Measurements from ENCODE around the gene PRSS35. TPM values are rescaled to one million over a fixed set of nuclear protein-coding genes. Genes with fewer than 3 reads are reported as not detected.

Gene PRSS35
- total RNA-seq, 4 donors from 2014 or later: 0.36 TPM; not detected in 3

DNA sequence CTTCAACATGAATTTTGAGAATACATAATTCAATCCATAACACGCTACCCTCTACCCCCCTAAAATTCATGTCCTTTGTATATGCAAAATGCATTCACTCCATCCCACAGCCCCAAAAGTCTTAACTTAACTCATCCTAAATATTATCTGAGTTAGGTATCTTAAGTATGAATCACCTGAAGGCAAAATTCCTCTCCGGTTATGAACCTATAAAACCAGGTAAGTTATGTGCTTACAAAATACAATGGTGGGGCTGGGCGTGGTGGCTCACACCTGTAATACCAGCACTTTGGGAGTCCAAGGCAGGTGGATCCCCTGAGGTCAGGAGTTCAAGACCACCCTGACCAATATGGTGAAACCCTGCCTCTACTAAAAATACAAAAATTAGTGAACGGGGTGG, 23.5 kb upstream of the PRSS35 start:
- Histone ChIP-seq H3K27ac (no peak overlapping the region), H3K4me3 (no peak overlapping the region), H3K4me1 (no peaks in the 10 kb centered on the region), H3K27me3 (no peaks in the 10 kb centered on the region), H3K9me3 (no peaks in the 10 kb centered on the region), H3K36me3 (no peaks in the 10 kb centered on the region)
- in situ Hi-C loops (cut with MboI; ENCODE audit: low sequenced_read_pairs in 4 of 4) (no loop called here), intact Hi-C loops (cut with DNase I; ENCODE audit: low total_unique reads) (no loop called here)
- DNase-seq (no peak), ATAC-seq (no peak)
- TF ChIP-seq POLR2A (IDR thresholded peaks at IDR 0.05): no peak
- TF ChIP-seq, protein P1, sequence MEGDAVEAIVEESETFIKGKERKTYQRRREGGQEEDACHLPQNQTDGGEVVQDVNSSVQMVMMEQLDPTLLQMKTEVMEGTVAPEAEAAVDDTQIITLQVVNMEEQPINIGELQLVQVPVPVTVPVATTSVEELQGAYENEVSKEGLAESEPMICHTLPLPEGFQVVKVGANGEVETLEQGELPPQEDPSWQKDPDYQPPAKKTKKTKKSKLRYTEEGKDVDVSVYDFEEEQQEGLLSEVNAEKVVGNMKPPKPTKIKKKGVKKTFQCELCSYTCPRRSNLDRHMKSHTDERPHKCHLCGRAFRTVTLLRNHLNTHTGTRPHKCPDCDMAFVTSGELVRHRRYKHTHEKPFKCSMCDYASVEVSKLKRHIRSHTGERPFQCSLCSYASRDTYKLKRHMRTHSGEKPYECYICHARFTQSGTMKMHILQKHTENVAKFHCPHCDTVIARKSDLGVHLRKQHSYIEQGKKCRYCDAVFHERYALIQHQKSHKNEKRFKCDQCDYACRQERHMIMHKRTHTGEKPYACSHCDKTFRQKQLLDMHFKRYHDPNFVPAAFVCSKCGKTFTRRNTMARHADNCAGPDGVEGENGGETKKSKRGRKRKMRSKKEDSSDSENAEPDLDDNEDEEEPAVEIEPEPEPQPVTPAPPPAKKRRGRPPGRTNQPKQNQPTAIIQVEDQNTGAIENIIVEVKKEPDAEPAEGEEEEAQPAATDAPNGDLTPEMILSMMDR (IDR thresholded peaks at IDR 0.05 in 4 of 5, conservative IDR thresholded peaks at IDR 0.05 in 1 of 5): no peak

DNA sequence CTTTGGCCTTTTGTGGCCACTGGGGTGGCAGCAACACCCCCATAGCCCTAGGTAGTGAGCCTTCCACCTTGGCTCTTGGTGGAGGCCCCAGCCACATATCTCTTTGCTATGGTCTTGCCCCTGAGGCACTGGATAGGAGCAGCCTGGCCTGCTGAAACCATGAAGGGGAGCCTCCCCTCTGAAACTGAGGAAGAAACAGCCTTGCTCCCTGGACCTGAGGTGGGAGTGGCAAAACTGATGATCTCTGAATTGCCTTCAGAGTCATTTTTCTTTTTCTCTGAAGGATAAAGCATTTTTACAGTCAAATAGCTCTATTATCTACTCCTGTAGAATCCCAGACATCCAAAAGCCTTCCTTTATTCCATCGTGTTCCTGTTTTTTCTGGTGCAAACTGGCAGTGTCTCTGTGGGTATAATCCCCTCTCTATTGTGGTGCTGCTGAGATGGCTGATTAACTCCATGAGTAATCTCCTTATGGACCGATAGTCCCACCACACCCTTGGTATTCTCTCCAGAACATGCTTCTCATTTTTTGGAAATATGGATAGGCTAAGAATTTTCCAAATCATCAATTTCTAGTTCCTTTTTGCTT, 22.0 kb upstream of the PRSS35 start:
- Histone ChIP-seq H3K4me3 (no peak overlapping the region), H3K36me3 (no peaks in the 10 kb centered on the region), H3K4me1 (no peaks in the 10 kb centered on the region), H3K27me3 (no peaks in the 10 kb centered on the region), H3K9me3 (no peaks in the 10 kb centered on the region), H3K27ac (no peak overlapping the region)
- intact Hi-C loops (cut with DNase I; ENCODE audit: low total_unique reads) (no loop called here), in situ Hi-C loops (cut with MboI; ENCODE audit: low sequenced_read_pairs in 4 of 4) (no loop called here)
- DNase-seq (no peak), ATAC-seq (no peak)
- TF ChIP-seq POLR2A (IDR thresholded peaks at IDR 0.05): no peak
- TF ChIP-seq, protein P1 (IDR thresholded peaks at IDR 0.05 in 4 of 5, conservative IDR thresholded peaks at IDR 0.05 in 1 of 5): no peak

DNA sequence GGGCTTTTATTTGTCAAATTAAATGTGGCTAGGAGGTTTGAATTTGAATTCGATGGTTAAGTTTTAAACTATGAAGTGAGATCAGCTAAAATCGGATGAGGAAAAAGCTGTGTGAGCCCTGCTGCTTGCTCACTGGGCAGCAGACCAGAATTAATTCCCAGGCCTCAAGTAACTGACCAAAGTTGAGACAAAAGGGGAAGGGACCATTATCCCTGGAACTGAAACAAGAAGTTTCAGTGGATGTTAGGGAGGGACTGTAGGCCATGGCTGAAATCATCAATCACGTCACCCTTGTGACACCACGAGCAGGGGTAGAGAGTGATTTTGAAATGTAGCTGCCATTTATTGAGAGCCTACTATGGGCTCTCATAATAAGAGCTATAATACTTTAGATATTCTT, 7.0 kb upstream of the PRSS35 start:
- H3K36me3 ChIP-seq: no peaks in the 10 kb centered on the region
- intact Hi-C loops (cut with DNase I; ENCODE audit: low total_unique reads) (no loop called here), in situ Hi-C loops (cut with MboI; ENCODE audit: low sequenced_read_pairs in 4 of 4) (loop anchor here in 1 of 4 donors (25.0 kb wide), 1 partner anchor 443 kb away; the partner anchor contains the start of genes DOP1A and UBE3D)
- TF ChIP-seq POLR2A (IDR thresholded peaks at IDR 0.05): no peak
- TF ChIP-seq, protein P1 (IDR thresholded peaks at IDR 0.05 in 4 of 5, conservative IDR thresholded peaks at IDR 0.05 in 1 of 5): no peak
- no peak overlapping the region for H3K27ac ChIP-seq
- H3K4me3 ChIP-seq: no peak overlapping the region
- DNase-seq: no peak
- H3K9me3 ChIP-seq: no peaks in the 10 kb centered on the region
- no peaks in the 10 kb centered on the region for H3K27me3 ChIP-seq
- ATAC-seq: no peak
- no peaks in the 10 kb centered on the region for H3K4me1 ChIP-seq

DNA sequence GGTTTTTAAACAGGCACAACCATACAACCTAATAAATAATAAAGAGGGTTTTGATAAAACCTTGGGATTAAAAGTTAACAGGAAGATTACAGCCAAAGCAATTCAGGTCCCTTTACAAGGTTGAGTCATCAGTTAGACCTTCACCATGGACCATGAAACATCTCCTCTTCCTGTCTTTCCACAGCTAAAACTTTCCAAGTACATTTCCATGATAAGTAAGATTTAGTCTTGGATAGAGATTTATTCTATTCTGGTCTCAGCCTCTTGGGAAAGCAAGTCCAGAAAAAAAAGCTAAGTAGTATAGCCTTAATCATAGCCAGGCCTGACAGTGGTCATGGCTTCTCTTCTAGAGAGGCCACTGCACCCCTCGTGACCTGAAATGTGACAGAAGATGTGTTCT, 2.9 kb upstream of the PRSS35 start:
- no peak overlapping the region for H3K4me3 ChIP-seq
- H3K27me3 ChIP-seq: no peaks in the 10 kb centered on the region
- H3K27ac ChIP-seq: no peak overlapping the region
- H3K9me3 ChIP-seq: no peaks in the 10 kb centered on the region
- TF ChIP-seq, protein P1 (IDR thresholded peaks at IDR 0.05 in 4 of 5, conservative IDR thresholded peaks at IDR 0.05 in 1 of 5): no peak
- TF ChIP-seq POLR2A (IDR thresholded peaks at IDR 0.05): no peak
- in situ Hi-C loops (cut with MboI; ENCODE audit: low sequenced_read_pairs in 4 of 4): loop anchor here in 1 of 4 donors (25.0 kb wide), 1 partner anchor 447 kb away; the partner anchor contains the start of genes DOP1A and UBE3D
- H3K36me3 ChIP-seq: no peaks in the 10 kb centered on the region
- peaks cover 0 to 12% of the 10 kb centered on the region in 2 donors for H3K4me1 ChIP-seq
- no peak for DNase-seq
- intact Hi-C loops (cut with DNase I; ENCODE audit: low total_unique reads): no loop called here
- no peak for ATAC-seq

Data from gastrocnemius medialis (tissue), 4 donors.